HS-27A (cell line): ENCODE measurements around the gene PLEKHG3.
"Not testable (repeated sequence)": the region's sequence is repeated elsewhere in the genome, so short reads cannot be mapped to it uniquely, and the experiment has no call there.

Experiments
- DNase-seq: peaks from one replicate; pipeline ENCODE4 v3.0.0-alpha.2; 2012; ENCODE audit warnings: low read depth, missing footprints

PLEKHG3 gene

DNA sequence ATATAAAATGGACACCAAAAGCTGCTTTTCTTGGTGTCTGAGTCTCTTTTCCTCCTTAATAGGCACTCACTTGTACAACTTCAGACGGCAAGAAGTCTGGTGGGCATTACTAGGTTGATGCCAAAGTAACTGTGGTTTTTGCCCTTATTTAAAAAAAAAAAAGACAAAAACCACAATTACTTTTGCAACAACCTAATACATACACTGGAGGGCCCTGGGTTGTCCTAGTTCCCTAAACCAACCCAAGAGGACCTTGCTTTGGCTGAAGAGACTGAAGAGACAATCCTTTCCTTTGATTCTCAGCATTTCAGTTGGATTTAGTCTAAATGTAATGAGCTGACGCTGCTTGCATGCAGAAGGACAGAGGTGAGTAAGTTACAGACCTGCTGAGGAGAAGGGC lies 16.2 kb upstream of the PLEKHG3 start:
- no peak for DNase-seq

GRCh38 chr14:64688811-64689281 lies 15.4 kb upstream of the PLEKHG3 start:
- DNase-seq: no peak

GRCh38 chr14:64689289-64689688 lies 14.9 kb upstream of the PLEKHG3 start:
- no peak for DNase-seq

DNA sequence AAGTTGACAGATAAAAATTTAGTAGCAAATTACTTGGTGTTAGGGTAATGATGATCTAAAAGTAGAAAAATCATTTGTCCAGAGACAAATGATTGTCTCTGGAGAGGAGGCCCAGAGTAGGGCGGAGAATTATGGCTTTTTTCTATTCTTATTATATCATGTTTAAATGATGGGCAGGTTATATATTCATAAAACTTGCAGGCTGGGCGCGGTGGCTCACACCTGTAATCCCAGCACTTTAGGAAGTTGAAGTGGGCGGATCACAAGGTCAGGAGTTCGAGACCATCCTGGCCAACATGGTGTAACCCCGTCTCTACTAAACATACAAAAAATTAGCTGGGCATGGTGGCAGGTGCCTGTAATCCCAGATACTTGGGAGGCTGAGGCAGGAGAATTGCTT lies 13.6 kb upstream of the PLEKHG3 start:
- not testable (repeated sequence) for DNase-seq

DNA sequence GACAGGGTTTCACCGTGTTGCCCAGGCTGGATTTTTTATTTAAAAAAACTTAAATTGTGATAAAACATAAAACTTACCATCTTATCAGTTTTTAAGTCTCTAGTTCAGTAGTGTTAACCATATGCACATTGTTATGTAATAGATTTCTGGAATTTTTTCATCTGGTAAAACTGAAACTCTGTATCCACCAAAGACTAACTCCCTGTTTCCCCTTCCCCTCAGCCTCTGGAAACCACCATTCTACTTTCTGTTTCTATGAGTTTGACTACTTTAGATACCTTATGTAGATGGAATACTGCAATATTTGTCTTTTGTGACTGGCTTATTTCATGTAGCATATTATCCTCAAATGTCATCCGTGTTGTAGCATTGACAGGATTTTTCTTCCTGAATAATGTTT lies 12.8 kb upstream of the PLEKHG3 start:
- no peak for DNase-seq

- DNase-seq: no peak
Observed at GRCh38 chr14:64692189-64692985, 11.8 kb upstream of the PLEKHG3 start.

- no peak for DNase-seq
Observed at GRCh38 chr14:64692986-64693809, 11.0 kb upstream of the PLEKHG3 start.

- no peak for DNase-seq
Observed at GRCh38 chr14:64693810-64694165, 10.4 kb upstream of the PLEKHG3 start.

GRCh38 chr14:64695071-64695470 lies 9.2 kb upstream of the PLEKHG3 start:
- DNase-seq: no peak

GRCh38 chr14:64696355-64696857 lies 7.8 kb upstream of the PLEKHG3 start:
- no peak for DNase-seq

DNA sequence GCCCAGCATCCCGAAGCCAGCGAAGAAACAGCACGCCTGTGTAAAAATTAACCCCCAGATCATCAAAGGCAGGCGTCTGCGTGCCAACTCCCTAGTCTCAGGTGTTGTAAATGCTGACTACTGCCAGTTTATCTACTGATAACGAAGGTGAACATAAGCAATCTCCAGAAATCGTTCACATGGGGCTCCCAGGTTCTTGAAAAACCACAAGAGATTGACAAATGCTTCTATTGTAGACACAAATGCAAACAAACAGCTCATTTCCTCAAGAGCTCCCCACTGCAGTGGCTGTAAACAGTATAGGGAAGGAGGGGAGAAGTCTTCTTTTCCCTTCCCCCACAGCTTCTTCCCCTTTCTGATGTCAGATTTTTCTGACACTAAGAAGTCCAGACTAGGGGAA lies 5.3 kb upstream of the PLEKHG3 start:
- no peak for DNase-seq

DNA sequence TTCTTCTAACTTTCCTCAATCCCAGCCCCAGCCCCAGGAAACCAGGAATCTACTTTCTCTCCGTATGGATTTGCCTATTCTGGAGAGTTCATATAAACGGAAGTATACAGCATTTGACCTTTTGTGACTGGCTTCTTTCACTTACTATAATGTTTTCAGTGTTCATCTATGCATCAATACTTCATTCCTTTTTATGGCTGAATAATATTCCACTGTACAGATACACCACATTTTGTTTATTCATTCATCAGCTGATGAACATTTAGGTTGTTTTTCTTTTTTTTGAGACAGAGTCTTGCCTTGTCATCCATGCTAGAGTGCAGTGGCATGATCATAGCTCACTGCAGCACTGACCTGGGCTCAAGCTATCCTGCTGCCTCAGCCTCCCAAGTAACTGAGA lies 3.9 kb upstream of the PLEKHG3 start:
- no peak for DNase-seq

GRCh38 chr14:64700894-64701293 lies 3.3 kb upstream of the PLEKHG3 start:
- no peak for DNase-seq

GRCh38 chr14:64701660-64702059 lies 2.6 kb upstream of the PLEKHG3 start:
- no peak for DNase-seq

GRCh38 chr14:64702493-64703394 lies 1.5 kb upstream of the PLEKHG3 start:
- no peak for DNase-seq

- no peak for DNase-seq
Observed at GRCh38 chr14:64703395-64704142, 655 bp upstream of the PLEKHG3 start.

DNA sequence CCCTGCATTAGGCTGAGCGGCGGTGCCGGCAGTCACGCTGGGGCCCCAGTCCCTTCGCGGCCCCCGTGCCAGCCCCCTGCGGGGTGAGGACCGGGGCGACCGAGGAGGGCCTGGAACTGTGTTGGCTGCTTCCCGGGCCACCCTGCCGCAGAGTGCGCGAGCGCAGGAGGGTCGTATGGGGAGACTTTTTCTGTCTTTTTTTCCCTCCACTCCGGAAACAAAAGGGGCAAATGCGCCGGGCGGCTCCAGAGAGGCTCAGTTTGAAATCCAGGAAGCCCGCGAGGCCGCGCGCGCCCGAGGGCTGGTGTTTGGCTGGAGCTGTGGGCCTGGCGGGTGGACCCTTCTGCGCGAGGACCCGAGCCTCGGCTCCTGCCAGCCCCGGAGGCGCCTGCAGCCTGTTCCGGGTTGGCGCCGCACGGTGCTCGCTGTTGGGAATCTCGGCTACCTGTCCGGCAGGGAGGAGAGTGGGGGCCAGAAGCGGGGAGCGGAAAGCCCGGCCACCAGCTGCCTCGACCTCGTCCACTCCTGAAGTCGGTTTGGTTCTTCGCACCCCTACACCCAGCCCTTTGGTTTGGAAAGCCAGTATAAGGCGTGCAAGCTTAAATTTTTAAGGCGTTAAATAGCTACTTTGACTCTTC lies 638 bp downstream of the PLEKHG3 start:
- DNase-seq: no peak

- DNase-seq: no peak
Observed at GRCh38 chr14:64705381-64706118, 1.3 kb downstream of the PLEKHG3 start.

GRCh38 chr14:64706119-64706592 lies 1.9 kb downstream of the PLEKHG3 start:
- no peak for DNase-seq
